ENCODE measurements around the gene NR3C1.

NR3C1 gene

GRCh38 chr5:143228597-143229293 is 174.7 kb downstream of the NR3C1 start:
- no peak for DNase-seq
